ENCODE results near the gene MRLN. TPM values are rescaled to one million over a fixed set of nuclear protein-coding genes. Genes with fewer than 3 reads are reported as not detected.

The MRLN gene
- polyA plus RNA-seq, 1 of the 3 experiments (the other 2 are of a cell fraction): not detected

DNA sequence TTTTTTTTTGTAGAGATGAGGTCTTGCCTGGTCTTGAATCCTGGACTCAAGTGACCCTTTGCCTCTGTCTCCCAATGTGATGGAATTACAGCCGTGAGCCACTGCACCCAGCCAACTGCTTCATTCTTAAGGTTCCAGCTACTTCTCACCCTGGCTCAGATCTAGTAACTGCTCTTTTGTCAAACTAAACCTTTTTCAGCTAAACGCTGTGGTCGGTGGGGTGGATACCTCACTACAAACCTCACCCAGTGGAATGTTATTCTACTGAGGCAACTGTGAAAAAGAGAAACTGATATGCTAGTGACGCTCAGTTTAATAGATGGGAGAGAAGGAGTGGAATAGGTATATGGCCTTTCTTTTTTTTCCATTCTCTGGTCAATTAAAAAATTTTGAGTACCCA, 1.7 kb upstream of the MRLN start:
- Histone ChIP-seq H3K9ac (no peak overlapping the region), H3K27me3 (ENCODE audit: insufficient read depth) (no peaks in the 10 kb centered on the region; the same call in 1 of the 2 replicates), H3K4me3 (ENCODE audit: low read depth in 2 of 2, low read length in 1 of 2) (no peak overlapping the region), H3K27ac (ENCODE audit: low read depth in 2 of 2, low read length in 1 of 2) (no peak overlapping the region), H4K20me1 (ENCODE audit: insufficient read depth) (no peaks in the 10 kb centered on the region), H3K4me2 (no peak overlapping the region), H3K79me2 (ENCODE audit: insufficient read depth) (no peaks in the 10 kb centered on the region), H3K9me2 (no peaks in the 10 kb centered on the region), H2AFZ (ENCODE audit: low read depth) (no peak overlapping the region), H3F3A (replicated peaks; ENCODE audit: insufficient read depth) (no peaks in the 10 kb centered on the region), H3K9me3 (no peaks in the 10 kb centered on the region), H3K36me3 (replicated peaks in 1 of 2; ENCODE audit: control insufficient read depth in 1 of 2, insufficient read depth in 2 of 2, low read length in 1 of 2) (no peaks in the 10 kb centered on the region), H3K4me1 (ENCODE audit: control insufficient read depth in 1 of 2, insufficient read depth in 2 of 2, low read depth in 1 of 2, low read length in 1 of 2) (no peaks in the 10 kb centered on the region)
- ChIA-PET CTCF (no interaction called here), POLR2A (no interaction called here)
- TF ChIP-seq, protein P1, sequence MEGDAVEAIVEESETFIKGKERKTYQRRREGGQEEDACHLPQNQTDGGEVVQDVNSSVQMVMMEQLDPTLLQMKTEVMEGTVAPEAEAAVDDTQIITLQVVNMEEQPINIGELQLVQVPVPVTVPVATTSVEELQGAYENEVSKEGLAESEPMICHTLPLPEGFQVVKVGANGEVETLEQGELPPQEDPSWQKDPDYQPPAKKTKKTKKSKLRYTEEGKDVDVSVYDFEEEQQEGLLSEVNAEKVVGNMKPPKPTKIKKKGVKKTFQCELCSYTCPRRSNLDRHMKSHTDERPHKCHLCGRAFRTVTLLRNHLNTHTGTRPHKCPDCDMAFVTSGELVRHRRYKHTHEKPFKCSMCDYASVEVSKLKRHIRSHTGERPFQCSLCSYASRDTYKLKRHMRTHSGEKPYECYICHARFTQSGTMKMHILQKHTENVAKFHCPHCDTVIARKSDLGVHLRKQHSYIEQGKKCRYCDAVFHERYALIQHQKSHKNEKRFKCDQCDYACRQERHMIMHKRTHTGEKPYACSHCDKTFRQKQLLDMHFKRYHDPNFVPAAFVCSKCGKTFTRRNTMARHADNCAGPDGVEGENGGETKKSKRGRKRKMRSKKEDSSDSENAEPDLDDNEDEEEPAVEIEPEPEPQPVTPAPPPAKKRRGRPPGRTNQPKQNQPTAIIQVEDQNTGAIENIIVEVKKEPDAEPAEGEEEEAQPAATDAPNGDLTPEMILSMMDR (IDR thresholded peaks at IDR 0.05): no peak
- TF ChIP-seq ELF1 (IDR thresholded peaks at IDR 0.05) (no peak), TAF1 (IDR thresholded peaks at IDR 0.05; ENCODE audit: borderline replicate concordance, low read depth, low read length) (no peak), JUND (IDR thresholded peaks at IDR 0.05) (no peak), TEAD4 (IDR thresholded peaks at IDR 0.05; ENCODE audit: borderline replicate concordance, insufficient read depth) (no peak), GABPA (IDR thresholded peaks at IDR 0.05; ENCODE audit: low read depth) (no peak), FOXM1 (IDR thresholded peaks at IDR 0.05; ENCODE audit: low read depth) (no peak), POLR2AphosphoS5 (IDR thresholded peaks at IDR 0.05; ENCODE audit: low read depth, low read length) (no peak), FOXJ3 (CRISPR knock-in tag; IDR thresholded peaks at IDR 0.05) (no peak), NRF1 (IDR thresholded peaks at IDR 0.05; ENCODE audit: low read depth, low read length) (no peak), SMC3 (IDR thresholded peaks at IDR 0.05; ENCODE audit: low read depth, low read length) (no peak), NFIC (IDR thresholded peaks at IDR 0.05; ENCODE audit: borderline replicate concordance) (no peak)
- TF ChIP-seq, protein P2, sequence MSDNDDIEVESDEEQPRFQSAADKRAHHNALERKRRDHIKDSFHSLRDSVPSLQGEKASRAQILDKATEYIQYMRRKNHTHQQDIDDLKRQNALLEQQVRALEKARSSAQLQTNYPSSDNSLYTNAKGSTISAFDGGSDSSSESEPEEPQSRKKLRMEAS (IDR thresholded peaks at IDR 0.05; ENCODE audit: low read depth): no peak
- TF ChIP-seq, protein P3, sequence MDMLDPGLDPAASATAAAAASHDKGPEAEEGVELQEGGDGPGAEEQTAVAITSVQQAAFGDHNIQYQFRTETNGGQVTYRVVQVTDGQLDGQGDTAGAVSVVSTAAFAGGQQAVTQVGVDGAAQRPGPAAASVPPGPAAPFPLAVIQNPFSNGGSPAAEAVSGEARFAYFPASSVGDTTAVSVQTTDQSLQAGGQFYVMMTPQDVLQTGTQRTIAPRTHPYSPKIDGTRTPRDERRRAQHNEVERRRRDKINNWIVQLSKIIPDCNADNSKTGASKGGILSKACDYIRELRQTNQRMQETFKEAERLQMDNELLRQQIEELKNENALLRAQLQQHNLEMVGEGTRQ (IDR thresholded peaks at IDR 0.05; ENCODE audit: borderline replicate concordance, low read depth, low read length): no peak
- 88% methylated on average over 4 of the region's 4 CpGs for WGBS (ENCODE audit: low lambda C conversion rate)
- no peak for DNase-seq

DNA sequence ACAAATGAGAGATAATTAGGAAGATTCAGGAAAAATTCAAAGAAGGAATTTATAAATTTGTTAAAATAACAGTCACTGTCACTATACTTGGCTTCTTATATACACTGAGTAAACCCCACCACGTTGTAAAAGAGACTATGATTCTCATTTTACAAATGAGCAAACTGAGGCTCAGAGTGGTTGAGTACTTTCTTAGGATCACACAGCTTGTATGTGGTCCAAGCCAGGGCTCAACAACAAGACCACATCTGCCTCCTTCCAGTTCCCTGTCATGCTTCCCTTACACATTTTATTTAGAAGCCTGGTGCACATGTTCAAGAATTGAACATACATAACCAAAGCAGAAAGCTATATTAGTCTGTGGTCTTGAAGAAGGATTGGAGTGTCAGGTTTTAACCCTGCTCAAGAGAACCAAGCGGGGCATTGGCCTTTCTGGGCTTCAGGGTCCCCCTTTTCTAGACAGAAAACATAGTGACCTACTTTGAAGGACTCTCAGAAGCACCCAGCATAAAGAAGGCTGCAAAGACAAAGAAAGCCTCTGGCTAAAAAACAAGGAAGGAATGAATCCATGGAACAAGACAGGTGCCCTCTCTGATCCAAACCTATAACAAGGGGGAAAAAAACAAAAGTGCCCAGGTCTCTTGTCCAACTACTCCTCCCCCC, 846 bp downstream of the MRLN start:
- Histone ChIP-seq H3K4me1 (ENCODE audit: control insufficient read depth in 1 of 2, insufficient read depth in 2 of 2, low read depth in 1 of 2, low read length in 1 of 2) (no peaks in the 10 kb centered on the region), H3K9me3 (no peaks in the 10 kb centered on the region), H3K4me3 (ENCODE audit: low read depth in 2 of 2, low read length in 1 of 2) (no peak overlapping the region), H3K27me3 (ENCODE audit: insufficient read depth) (no peaks in the 10 kb centered on the region; the same call in 1 of the 2 replicates), H4K20me1 (ENCODE audit: insufficient read depth) (no peaks in the 10 kb centered on the region), H2AFZ (ENCODE audit: low read depth) (no peak overlapping the region), H3K4me2 (no peak overlapping the region), H3F3A (replicated peaks; ENCODE audit: insufficient read depth) (no peaks in the 10 kb centered on the region), H3K79me2 (ENCODE audit: insufficient read depth) (no peaks in the 10 kb centered on the region), H3K9me2 (no peaks in the 10 kb centered on the region), H3K36me3 (replicated peaks in 1 of 2; ENCODE audit: control insufficient read depth in 1 of 2, insufficient read depth in 2 of 2, low read length in 1 of 2) (no peaks in the 10 kb centered on the region), H3K27ac (ENCODE audit: low read depth in 2 of 2, low read length in 1 of 2) (no peak overlapping the region), H3K9ac (no peak overlapping the region)
- 15% methylated on average over 2 of the region's 2 CpGs for WGBS (ENCODE audit: low lambda C conversion rate)
- DNase-seq: no peak
- CTCF ChIA-PET: interaction anchor here (0.6 to 1.5 kb wide), 2 partner anchors 23 to 34 kb away, joined by 3 to 4 read pairs; no protein-coding TSS in a partner anchor
- TF ChIP-seq SMC3 (IDR thresholded peaks at IDR 0.05; ENCODE audit: low read depth, low read length) (no peak), MXI1 (IDR thresholded peaks at IDR 0.05; ENCODE audit: low read depth, low read length) (no peak), ELF1 (IDR thresholded peaks at IDR 0.05) (no peak), GABPA (IDR thresholded peaks at IDR 0.05; ENCODE audit: low read depth) (no peak), NFIC (IDR thresholded peaks at IDR 0.05; ENCODE audit: borderline replicate concordance) (no peak), GATA2 (CRISPR knock-in tag; IDR thresholded peaks at IDR 0.05) (no peak), CHD2 (IDR thresholded peaks at IDR 0.05; ENCODE audit: low read length, partially characterized antibody) (no peak)
- POLR2A ChIA-PET: no interaction called here

All from SK-N-SH (cell line).